Endothelial cell of umbilical vein (primary cell): ENCODE measurements around the gene CUL7. TPM values are rescaled to one million over a fixed set of nuclear protein-coding genes. Genes with fewer than 3 reads are reported as not detected.

Source experiments
- BruUV-seq: library from RNA; stranded (reverse); fragments of 400-500 nt; replicated peaks from 2 replicates; lab custom pipeline; 2021; lab: Mats Ljungman, UMichigan
- CTCF ChIA-PET: fragments of 300-600, 350-600 bp; sonication (Branson Sonifier 250); formaldehyde crosslinking; loops from one replicate; lab custom pipeline; 2021; ENCODE audit warnings: antibody characterized with exemption, inconsistent platforms; lab: Charles Lee
- POLR2A ChIA-PET: fragments of 300-600, 350-600 bp; sonication (Branson Sonifier 250); formaldehyde crosslinking; loops from one replicate; lab custom pipeline; 2021; ENCODE audit warnings: antibody characterized with exemption, inconsistent platforms; lab: Charles Lee
- DNase-seq: peaks from one replicate; pipeline ENCODE4 v3.0.0-alpha.2; 2011; ENCODE audit warnings: low read depth, low spot score
- FAIRE-seq: peaks from 2 replicates; lab custom pipeline; 2011; peaks lifted over from hg19 to GRCh38; lab: Jason Lieb, UNC
- H2AFZ ChIP-seq: 2 replicates; pipeline ENCODE4 v1.6.0; 2012; ENCODE audit warnings: low read depth, low read length, control low read depth, inconsistent platforms
- H3K27ac ChIP-seq: 2 replicates; pipeline ENCODE4 v1.5.1; 2011; ENCODE audit warnings: low read depth, mild to moderate bottlenecking, control low read depth, low read length, moderate library complexity; ENCODE audit not compliant: insufficient read depth
- H3K27me3 ChIP-seq, 2 experiments: 2 replicates each; pipeline versions ENCODE4 v1.6.0 to v1.6.1; 2011; ENCODE audit warnings: low read length in 2 of 2, mixed read lengths in 1 of 2; ENCODE audit not compliant: control insufficient read depth in 2 of 2, insufficient read depth in 2 of 2
- H3K36me3 ChIP-seq, 2 experiments: 2 replicates in 1 of 2; 3 replicates in 1 of 2; pipeline ENCODE4 v1.5.1; 2011; ENCODE audit warnings: low read length in 2 of 2, mild to moderate bottlenecking in 1 of 2, moderate library complexity in 1 of 2; ENCODE audit not compliant: control insufficient read depth in 2 of 2, insufficient read depth in 2 of 2; ENCODE audit errors: extremely low read depth in 1 of 2
- H3K4me1 ChIP-seq: 3 replicates; pipeline ENCODE4 v1.5.1; 2011; ENCODE audit warnings: mild to moderate bottlenecking, low read length; ENCODE audit not compliant: control insufficient read depth, insufficient read depth; ENCODE audit errors: extremely low read depth
- H3K4me2 ChIP-seq: 2 replicates; pipeline ENCODE4 v1.6.1; 2011; ENCODE audit warnings: low read length, control low read depth, mixed read lengths; ENCODE audit not compliant: insufficient read depth
- H3K4me3 ChIP-seq, 3 experiments: fragments of 200-600 bp in 1 of 3; sonication (generic), shearing (Covaris generic) in 1 of 3; replicated peaks in 1 of 3; 2 replicates each; pipeline ENCODE4 v1.5.1; 2011 to 2016; ENCODE audit warnings: control low read depth in 3 of 3, low read length in 3 of 3, mild to moderate bottlenecking in 2 of 3, inconsistent platforms in 1 of 3, low read depth in 1 of 3, moderate library complexity in 1 of 3; ENCODE audit not compliant: insufficient read depth in 1 of 3
- H3K79me2 ChIP-seq: 2 replicates; pipeline ENCODE4 v1.6.0; 2012; ENCODE audit warnings: low read length, inconsistent platforms; ENCODE audit not compliant: control insufficient read depth, insufficient read depth
- H3K9ac ChIP-seq: replicated peaks from 2 replicates; pipeline ENCODE3; 2011; ENCODE audit warnings: low read length, control low read depth; ENCODE audit not compliant: insufficient read depth; ENCODE audit errors: extremely low read depth
- H3K9me1 ChIP-seq: replicated peaks from 3 replicates; pipeline ENCODE4 v1.6.0; 2011; ENCODE audit warnings: mild to moderate bottlenecking, low read length; ENCODE audit not compliant: control insufficient read depth, insufficient read depth; ENCODE audit errors: extremely low read depth
- H3K9me3 ChIP-seq: replicated peaks from 2 replicates; pipeline ENCODE4 v1.5.1; 2012; ENCODE audit warnings: low read length, inconsistent platforms; ENCODE audit not compliant: control insufficient read depth, insufficient read depth
- H4K20me1 ChIP-seq: replicated peaks from 2 replicates; pipeline ENCODE3; 2011; ENCODE audit warnings: mild to moderate bottlenecking, low read length; ENCODE audit not compliant: control insufficient read depth, insufficient read depth; ENCODE audit errors: extremely low read depth
- CTCF ChIP-seq, 2 donors: IDR thresholded peaks; 1 replicate in 1 of 2; 2 replicates in 1 of 2; pipeline ENCODE4 v1.5.1; 2011; ENCODE audit warnings: low read length in 2 of 2, mild to moderate bottlenecking in 2 of 2, moderate library complexity in 2 of 2, control low read depth in 1 of 2, inconsistent platforms in 1 of 2, low read depth in 1 of 2; ENCODE audit not compliant: insufficient read depth in 1 of 2; ENCODE audit errors: extremely low read depth in 1 of 2
- EZH2 ChIP-seq: IDR thresholded peaks from 2 replicates; pipeline ENCODE4 v1.6.1; 2012; ENCODE audit warnings: borderline replicate concordance, low read depth, mild to moderate bottlenecking, moderate library complexity, low read length, inconsistent platforms; ENCODE audit not compliant: severe bottlenecking
- FOS ChIP-seq: IDR thresholded peaks from 2 replicates; pipeline ENCODE4 v1.6.1; 2011; ENCODE audit warnings: mild to moderate bottlenecking, low read length, moderate library complexity, borderline replicate concordance; ENCODE audit not compliant: insufficient read depth
- GATA2 ChIP-seq: IDR thresholded peaks from 2 replicates; pipeline ENCODE4 v1.7.0; 2011; ENCODE audit warnings: low read depth, mild to moderate bottlenecking, moderate library complexity, mixed read lengths, low read length; ENCODE audit not compliant: insufficient read length, insufficient read depth
- JUN ChIP-seq: IDR thresholded peaks from 2 replicates; pipeline ENCODE4 v1.6.1; 2011; ENCODE audit warnings: borderline replicate concordance, low read depth; ENCODE audit not compliant: insufficient read length, insufficient read depth
- MYC ChIP-seq: IDR thresholded peaks from one replicate; pipeline ENCODE4 v1.6.1; 2011; ENCODE audit warnings: mild to moderate bottlenecking, low read depth, low read length
- POLR2A ChIP-seq: IDR thresholded peaks from 2 replicates; pipeline ENCODE4 v1.6.1; 2012; ENCODE audit warnings: low read depth, mild to moderate bottlenecking, control low read depth, low read length
- POLR2AphosphoS5 ChIP-seq: IDR thresholded peaks from 2 replicates; pipeline ENCODE4 v1.6.1; 2012; ENCODE audit warnings: low read depth, mild to moderate bottlenecking, control low read depth, low read length, moderate library complexity; ENCODE audit not compliant: insufficient read depth
- dilution Hi-C: fragments of 300-500 bp; cut with MboI; formaldehyde crosslinking; loops from one replicate; pipeline ENCODE4 v1.15.0; 2019; ENCODE audit warnings: low sequenced_read_pairs; ENCODE audit not compliant: extremely low pct_ligation_motif_present
- intact Hi-C: fragments of 100-400 bp; cut with micrococcal nuclease; formaldehyde crosslinking; loops from one replicate; pipeline ENCODE4 v1.10.0; 2022
- polyA plus RNA-seq, 4 experiments: library from polyadenylated mRNA; depleted of rRNA in 3 of 4; stranded (reverse) in 3 of 4; unstranded in 1 of 4; fragments of >200 nt; gene quantifications; 2 replicates each; pipeline versions ENCODE4 v1.2.1 to v1.2.3, GENCODE V29; 2011 to 2012; ENCODE audit warnings: missing spikeins in 1 of 4
- total RNA-seq: library from RNA; stranded (reverse); gene quantifications from 2 replicates; pipeline ENCODE4 v1.2.3, GENCODE V29; 2021
- TF ChIP-seq, protein P1 (sequence below): IDR thresholded peaks from 2 replicates; pipeline ENCODE4 v1.6.1; 2011; ENCODE audit not compliant: insufficient read depth, insufficient read length

Gene CUL7
- total and polyA plus RNA-seq, 2 donors (not counting 3 experiments of a cell fraction or from before 2014, with no cell fraction given), result 29.4 to 33.7 TPM

DNA sequence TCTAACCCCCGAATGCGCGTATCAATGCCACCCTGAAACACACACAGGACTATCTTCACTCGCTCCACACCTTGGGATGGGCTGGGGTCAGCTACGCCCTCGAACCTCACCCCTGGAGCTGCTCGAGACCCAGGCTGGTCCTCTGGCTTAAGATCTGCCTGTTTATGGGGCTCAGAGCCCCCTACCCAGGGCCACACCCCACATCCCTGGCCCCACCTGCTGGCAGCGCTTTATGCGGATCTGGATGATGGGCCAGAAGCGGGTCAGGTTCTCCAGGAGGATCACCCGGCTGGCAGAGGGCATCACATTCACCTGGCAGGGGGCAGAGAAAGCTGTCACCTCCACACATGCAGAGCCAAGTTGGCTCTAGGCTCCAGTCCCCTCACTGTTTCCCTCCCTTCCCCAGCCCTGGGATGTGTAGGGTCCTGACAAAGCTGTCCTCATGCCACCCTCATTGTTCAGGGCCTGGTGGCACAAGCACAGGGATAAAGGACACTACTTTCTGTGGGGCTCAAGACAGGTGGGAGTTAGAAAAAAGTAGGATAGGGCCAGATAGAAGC lies 8.2 kb downstream of the CUL7 start:
- dilution Hi-C loops, result no loop called here

DNA sequence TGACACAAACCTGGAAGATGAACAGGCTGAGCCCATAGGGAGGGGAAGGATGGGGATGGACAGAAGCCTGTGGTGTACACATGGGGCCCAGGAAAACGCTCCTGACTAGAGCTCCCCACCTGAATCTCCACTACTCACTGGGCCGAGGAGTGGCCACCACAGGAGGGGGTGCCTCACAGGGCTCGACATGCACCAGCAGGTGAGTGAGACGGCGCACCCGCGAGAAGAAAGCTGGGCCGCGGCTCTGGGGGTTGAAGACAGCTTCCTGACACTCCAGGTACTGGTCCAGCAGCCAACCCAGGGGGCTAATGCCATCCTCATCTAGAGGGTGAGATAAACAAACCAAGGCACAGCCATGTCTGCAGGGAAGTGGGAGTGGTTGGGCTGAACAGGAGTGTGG lies 10.3 kb downstream of the CUL7 start:
- Histone ChIP-seq H3K36me3 (peaks cover 2 to 56% of the 10 kb centered on the region in 2 experiments), H3K27me3 (no peaks in the 10 kb centered on the region), H3K9ac (no peak overlapping the region), H3K79me2 (no peaks in the 10 kb centered on the region), H3K9me1 (no peaks in the 10 kb centered on the region), H3K9me3 (no peaks in the 10 kb centered on the region), H3K4me3 (no peak overlapping the region), H2AFZ (no peak overlapping the region), H4K20me1 (no peaks in the 10 kb centered on the region), H3K4me1 (no peaks in the 10 kb centered on the region), H3K4me2 (no peak overlapping the region), H3K27ac (no peak overlapping the region)
- BruUV-seq, result no TSS peak
- no peak for FAIRE-seq
- intact Hi-C loops, result no loop called here
- no peak for TF ChIP-seq GATA2
- TF ChIP-seq MYC, result no peak
- TF ChIP-seq POLR2AphosphoS5, result no peak
- TF ChIP-seq CTCF (IDR thresholded peaks at IDR 0.05; ENCODE audit: extremely low read depth in 1 of 2, insufficient read depth in 1 of 2, low read depth in 1 of 2, low read length in 2 of 2), result no peak
- TF ChIP-seq POLR2A, result no peak
- no peak for TF ChIP-seq EZH2
- TF ChIP-seq, protein P1, sequence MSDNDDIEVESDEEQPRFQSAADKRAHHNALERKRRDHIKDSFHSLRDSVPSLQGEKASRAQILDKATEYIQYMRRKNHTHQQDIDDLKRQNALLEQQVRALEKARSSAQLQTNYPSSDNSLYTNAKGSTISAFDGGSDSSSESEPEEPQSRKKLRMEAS, result no peak
- no peak for TF ChIP-seq JUN
- no peak for TF ChIP-seq FOS
- dilution Hi-C loops, result no loop called here
- ChIA-PET POLR2A (no interaction called here), CTCF (no interaction called here)
- DNase-seq, result no peak

More for the DNA sequence above, 8.2 kb downstream of the CUL7 start:
- FAIRE-seq (no peak), DNase-seq (no peak)
- ChIA-PET CTCF (interaction anchor here (1.0 to 1.2 kb wide), 2 partner anchors 8 to 98 kb away, joined by 3 read pairs; partner anchors contain the start of gene CUL7), POLR2A (no interaction called here)
- Histone ChIP-seq H3K36me3 (peaks cover 2 to 52% of the 10 kb centered on the region in 2 experiments), H3K4me3 (no peak overlapping the region), H2AFZ (no peak overlapping the region), H4K20me1 (no peaks in the 10 kb centered on the region), H3K4me2 (no peak overlapping the region), H3K4me1 (no peaks in the 10 kb centered on the region), H3K27ac (no peak overlapping the region), H3K27me3 (no peaks in the 10 kb centered on the region), H3K79me2 (no peaks in the 10 kb centered on the region), H3K9me1 (no peaks in the 10 kb centered on the region), H3K9me3 (no peaks in the 10 kb centered on the region), H3K9ac (no peak overlapping the region)
- intact Hi-C loops, result no loop called here
- no peak for TF ChIP-seq POLR2A
- TF ChIP-seq MYC, result no peak
- no peak for TF ChIP-seq EZH2
- no peak for TF ChIP-seq JUN
- TF ChIP-seq, protein P1, result no peak
- no TSS peak for BruUV-seq
